H1 (cell line): ENCODE data around the gene OR2V2.

Source experiments
- EP300 ChIP-seq, 2 experiments: IDR thresholded peaks; 1 replicate in 1 of 2; 2 replicates in 1 of 2; pipeline ENCODE4 v1.6.1; 2011 to 2012; ENCODE audit warnings: low read depth in 2 of 2, low read length in 2 of 2, mild to moderate bottlenecking in 2 of 2, borderline replicate concordance in 1 of 2, inconsistent platforms in 1 of 2, moderate library complexity in 1 of 2
- POLR2A ChIP-seq, 2 experiments: IDR thresholded peaks; 1 replicate in 1 of 2; 2 replicates in 1 of 2; pipeline ENCODE4 v1.6.1; 2011; ENCODE audit warnings: low read depth in 2 of 2, low read length in 2 of 2, mild to moderate bottlenecking in 2 of 2; ENCODE audit errors: control extremely low read depth in 1 of 2

- no peak for TF ChIP-seq POLR2A (IDR thresholded peaks at IDR 0.05; ENCODE audit: control extremely low read depth in 1 of 2, low read depth in 2 of 2, low read length in 2 of 2)
- TF ChIP-seq EP300 (IDR thresholded peaks at IDR 0.05; ENCODE audit: borderline replicate concordance in 1 of 2, low read depth in 2 of 2, low read length in 2 of 2), result no peak
These were observed 5.3 kb upstream of the OR2V2 start for GRCh38 chr5:181142054-181142453.
